VCaP (cell line): ENCODE results near the gene NDP.

Source experiments
- H3K27ac ChIP-seq: fragments of 450-650 bp; 2 replicates; pipeline ENCODE4 v1.5.1; 2017
- TF ChIP-seq, protein P1 (sequence below): fragments of 450-650 bp; conservative IDR thresholded peaks from 2 replicates; pipeline ENCODE4 v1.5.1; 2017; ENCODE audit warnings: mild to moderate bottlenecking, moderate library complexity

NDP gene

DNA sequence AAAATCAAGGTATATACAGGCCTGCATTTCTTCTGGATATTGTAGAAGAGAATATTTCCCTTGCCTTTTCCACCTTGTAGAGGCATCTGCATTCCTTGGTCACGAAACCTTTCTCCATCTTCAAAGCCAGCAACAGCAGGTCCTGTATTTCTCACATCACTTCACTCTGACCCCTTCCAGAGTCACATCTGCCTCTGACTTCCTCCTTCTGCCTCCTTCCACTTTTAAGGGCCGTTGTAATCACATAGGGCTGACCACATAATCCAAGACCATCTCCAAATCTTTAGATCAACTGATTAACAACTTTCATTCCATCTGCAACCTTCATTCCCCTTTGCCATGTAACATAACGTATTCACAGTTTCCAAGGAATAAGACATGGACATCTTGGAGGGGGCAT lies 38.3 kb upstream of the NDP start:
- no peak overlapping the region for H3K27ac ChIP-seq
- TF ChIP-seq, protein P1, sequence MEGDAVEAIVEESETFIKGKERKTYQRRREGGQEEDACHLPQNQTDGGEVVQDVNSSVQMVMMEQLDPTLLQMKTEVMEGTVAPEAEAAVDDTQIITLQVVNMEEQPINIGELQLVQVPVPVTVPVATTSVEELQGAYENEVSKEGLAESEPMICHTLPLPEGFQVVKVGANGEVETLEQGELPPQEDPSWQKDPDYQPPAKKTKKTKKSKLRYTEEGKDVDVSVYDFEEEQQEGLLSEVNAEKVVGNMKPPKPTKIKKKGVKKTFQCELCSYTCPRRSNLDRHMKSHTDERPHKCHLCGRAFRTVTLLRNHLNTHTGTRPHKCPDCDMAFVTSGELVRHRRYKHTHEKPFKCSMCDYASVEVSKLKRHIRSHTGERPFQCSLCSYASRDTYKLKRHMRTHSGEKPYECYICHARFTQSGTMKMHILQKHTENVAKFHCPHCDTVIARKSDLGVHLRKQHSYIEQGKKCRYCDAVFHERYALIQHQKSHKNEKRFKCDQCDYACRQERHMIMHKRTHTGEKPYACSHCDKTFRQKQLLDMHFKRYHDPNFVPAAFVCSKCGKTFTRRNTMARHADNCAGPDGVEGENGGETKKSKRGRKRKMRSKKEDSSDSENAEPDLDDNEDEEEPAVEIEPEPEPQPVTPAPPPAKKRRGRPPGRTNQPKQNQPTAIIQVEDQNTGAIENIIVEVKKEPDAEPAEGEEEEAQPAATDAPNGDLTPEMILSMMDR: no peak

DNA sequence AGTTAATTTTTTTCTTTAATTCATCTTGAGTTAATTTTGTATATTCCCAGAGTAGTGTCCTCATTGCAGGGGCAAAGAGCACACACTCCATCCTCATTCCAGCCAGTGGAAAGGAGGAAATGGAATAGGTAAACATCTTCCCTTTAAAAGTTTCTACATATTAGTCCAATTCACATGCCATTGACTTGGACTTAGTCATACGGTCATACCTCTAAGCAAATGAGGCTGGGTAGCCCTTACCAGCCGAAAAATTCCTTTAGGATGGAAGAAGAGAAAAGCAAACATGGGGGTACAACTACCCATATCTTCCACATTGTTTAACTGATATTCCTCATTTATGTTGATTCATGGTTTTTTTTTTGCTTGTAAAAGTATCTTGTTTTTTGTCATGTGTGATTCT lies 37.4 kb upstream of the NDP start:
- TF ChIP-seq, protein P1: no peak
- no peak overlapping the region for H3K27ac ChIP-seq

DNA sequence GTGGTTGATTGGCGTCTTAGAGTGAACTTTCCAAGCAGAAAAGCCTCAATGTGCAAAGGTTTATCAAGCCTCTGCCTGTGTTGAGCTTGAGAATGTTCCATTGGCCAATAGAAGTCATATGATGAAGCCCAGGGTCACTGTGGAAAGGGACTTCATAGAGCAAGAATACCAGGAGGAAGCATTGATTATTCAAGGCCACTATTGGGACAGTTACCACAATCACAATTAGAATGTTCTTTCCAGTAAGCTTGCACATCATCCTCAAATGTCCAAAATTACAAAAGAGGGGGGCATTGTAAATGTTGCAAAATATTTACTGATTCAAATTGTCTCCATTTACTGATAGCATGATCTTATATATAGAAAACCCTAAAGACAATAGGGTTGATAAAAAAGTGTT lies 32.9 kb upstream of the NDP start:
- no peak overlapping the region for H3K27ac ChIP-seq
- TF ChIP-seq, protein P1: no peak

DNA sequence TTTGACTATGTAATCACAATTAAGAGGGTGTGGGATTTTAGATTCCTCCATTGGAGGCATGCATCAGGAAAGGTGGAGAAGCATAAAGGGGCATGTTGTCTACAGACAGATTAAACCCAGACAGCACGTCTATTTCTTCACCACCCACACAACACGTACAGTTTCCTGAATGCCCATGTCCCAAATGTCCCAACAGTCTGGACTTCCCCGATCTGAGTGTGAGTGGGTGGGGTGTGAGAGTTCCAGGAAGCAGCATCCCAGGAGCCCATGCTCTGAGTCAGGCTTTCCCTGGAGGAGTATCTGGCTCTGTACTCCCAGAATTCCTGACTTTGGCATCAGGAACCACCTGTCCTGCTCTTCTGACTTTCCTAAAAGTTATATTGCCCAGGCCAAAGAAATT lies 30.8 kb upstream of the NDP start:
- no peak overlapping the region for H3K27ac ChIP-seq
- TF ChIP-seq, protein P1: no peak

DNA sequence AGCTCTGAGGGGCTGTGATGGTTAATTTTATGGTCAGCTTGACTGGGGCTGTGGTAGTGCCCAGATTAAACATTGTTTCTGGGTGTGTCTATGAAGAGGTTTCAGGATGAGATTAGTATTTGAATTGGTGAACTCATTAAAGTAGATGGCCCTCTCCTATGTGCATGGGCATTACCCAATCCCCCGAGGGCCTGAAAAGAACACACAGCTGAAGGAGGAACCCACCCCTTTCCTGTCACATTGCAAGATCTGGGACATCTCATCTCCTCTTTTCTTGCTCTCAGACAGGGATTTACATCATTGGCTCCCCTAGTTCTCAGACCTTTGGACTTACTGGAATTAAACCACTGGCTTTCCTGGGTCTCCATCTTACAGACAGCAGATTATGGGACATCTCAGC lies 29.4 kb upstream of the NDP start:
- H3K27ac ChIP-seq: no peak overlapping the region

DNA sequence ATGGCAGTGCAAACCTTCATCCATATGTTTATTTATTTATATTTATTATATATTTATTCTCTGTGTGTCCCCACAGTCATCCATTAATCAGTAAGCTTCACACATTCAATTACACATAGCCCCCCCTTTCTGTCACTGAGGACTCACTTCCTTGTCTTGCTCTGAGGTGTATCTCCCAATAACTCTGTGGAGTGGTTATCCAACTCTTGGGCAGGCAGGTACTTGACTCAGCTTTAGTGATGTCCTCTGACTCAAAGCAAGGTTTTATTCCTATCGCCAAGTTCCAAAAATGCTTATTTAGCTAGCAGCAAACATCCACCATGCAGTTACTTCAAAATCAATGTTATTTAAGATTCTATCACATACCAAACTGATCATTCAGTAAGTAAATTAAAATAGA lies 25.2 kb upstream of the NDP start:
- TF ChIP-seq, protein P1: no peak
- no peak overlapping the region for H3K27ac ChIP-seq

More for the DNA sequence above, 29.4 kb upstream of the NDP start:
- TF ChIP-seq, protein P1: no peak

DNA sequence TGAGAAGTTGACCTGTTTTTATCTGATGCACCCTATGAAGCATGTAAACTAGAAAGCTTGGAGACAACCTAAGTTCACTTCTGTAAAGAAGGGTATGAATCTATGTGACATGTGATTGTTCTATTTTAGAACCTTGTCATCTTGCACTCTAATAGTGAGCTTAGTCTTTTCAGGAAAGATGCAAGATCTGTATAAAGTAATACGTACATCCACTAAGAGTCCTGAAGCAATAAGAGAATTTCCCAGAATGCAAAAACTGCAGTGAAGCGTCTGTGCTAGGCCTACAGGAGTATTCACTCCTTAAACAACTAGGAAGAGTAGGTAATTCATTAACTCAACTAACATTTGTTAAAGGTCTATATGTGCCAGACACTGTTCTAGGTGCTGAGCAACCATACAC lies 23.3 kb upstream of the NDP start:
- no peak overlapping the region for H3K27ac ChIP-seq
- TF ChIP-seq, protein P1: no peak

DNA sequence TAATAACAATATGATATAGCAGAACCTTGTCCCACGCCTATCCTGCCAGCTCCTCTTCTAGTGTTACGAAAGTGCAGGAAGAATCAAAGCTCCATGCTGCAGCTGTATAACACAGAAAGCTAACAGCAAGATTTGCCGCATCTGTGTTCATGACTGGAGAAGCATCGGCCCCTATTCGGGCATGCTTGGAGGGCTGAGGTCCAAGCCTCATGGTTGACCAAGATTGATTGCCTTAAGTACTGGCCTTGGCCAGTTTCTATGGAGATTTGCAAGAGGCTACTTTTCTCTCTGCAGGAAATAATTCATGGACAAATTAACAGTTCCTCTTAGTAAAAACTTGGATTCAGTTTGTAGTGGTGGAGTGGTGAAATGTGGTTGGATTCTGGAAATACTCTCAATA lies 12.9 kb upstream of the NDP start:
- H3K27ac ChIP-seq: no peak overlapping the region
- TF ChIP-seq, protein P1: no peak
